Ovary (tissue), 3 donors: Measurements from ENCODE around the gene HSFX4.

ENCODE experiments used
- CTCF ChIP-seq, 3 donors: fragments of 450-650 bp in 2 of 3; fragments of 200-600 bp in 1 of 3; IDR thresholded peaks; one replicate each; pipeline versions ENCODE4 v1.5.1 to v1.8.0; 2016 to 2022; ENCODE audit warnings: antibody characterized with exemption in 3 of 3, mild to moderate bottlenecking in 1 of 3
- POLR2A ChIP-seq: fragments of 450-650 bp; IDR thresholded peaks from one replicate; pipeline ENCODE4 v1.6.1; 2017; ENCODE audit warnings: antibody characterized with exemption, mild to moderate bottlenecking, moderate library complexity
- donor health status: DM: no; HTN: no; CAD: no.

GRCh38 chrX:149938427-149938880, 9.1 kb downstream of the HSFX4 start, which contains the start of gene EOLA2:
- TF ChIP-seq CTCF (IDR thresholded peaks at IDR 0.05) (peak; percentile 39 to 81 (median 58)), POLR2A (peak; percentile 55)
